VCaP (cell line): Measurements from ENCODE around the gene ACAD9.

Experiments
- H3K27ac ChIP-seq: fragments of 450-650 bp; 2 replicates; pipeline ENCODE4 v1.5.1; 2017
- CTCF ChIP-seq: fragments of 450-650 bp; conservative IDR thresholded peaks from 2 replicates; pipeline ENCODE4 v1.5.1; 2017; ENCODE audit warnings: mild to moderate bottlenecking, moderate library complexity

ACAD9 gene

GRCh38 chr3:128875556-128876120 is 3.8 kb upstream of the ACAD9 start:
- TF ChIP-seq CTCF = peak; percentile 81
- H3K27ac ChIP-seq = no peak overlapping the region

- H3K27ac ChIP-seq = peak overlapping the region; percentile 89
- TF ChIP-seq CTCF = no peak
These were observed 1.4 kb upstream of the ACAD9 start for GRCh38 chr3:128878011-128878457.

- no peak for TF ChIP-seq CTCF
- peak overlapping the region; percentile 89 for H3K27ac ChIP-seq
These were observed 780 bp upstream of the ACAD9 start for GRCh38 chr3:128878556-128879124.

GRCh38 chr3:128879991-128880390 is 571 bp downstream of the ACAD9 start:
- H3K27ac ChIP-seq = peak overlapping the region; percentile 89
- no peak for TF ChIP-seq CTCF

GRCh38 chr3:128880455-128880854 is 1.0 kb downstream of the ACAD9 start:
- peak overlapping the region; percentile 89; the same call in 1 of the 2 replicates for H3K27ac ChIP-seq

- no peak for TF ChIP-seq CTCF
- H3K27ac ChIP-seq = no peak overlapping the region
These were observed 2.2 kb downstream of the ACAD9 start for GRCh38 chr3:128881576-128881975.

- H3K27ac ChIP-seq = no peak overlapping the region
- TF ChIP-seq CTCF = no peak
These were observed 3.3 kb downstream of the ACAD9 start for GRCh38 chr3:128882719-128883118.

- H3K27ac ChIP-seq = no peak overlapping the region
- TF ChIP-seq CTCF = no peak
These were observed 5.6 kb downstream of the ACAD9 start for GRCh38 chr3:128884992-128885391.
